Smooth muscle cell (in vitro differentiated cells): ENCODE results near the gene CCDC85B. TPM values are rescaled to one million over a fixed set of nuclear protein-coding genes. Genes with fewer than 3 reads are reported as not detected.
A peak's percentile ranks its signal among the peaks of the same experiment; 100 is the strongest.

Source experiments
- DNase-seq: peaks from one replicate; lab custom pipeline; 2025; ENCODE audit not compliant: unreplicated experiment; lab: John Stamatoyannopoulos, UW
- H2AFZ ChIP-seq: fragments of 200-600 bp; sonication (generic); 2 replicates; pipeline ENCODE4 v1.6.0; 2016; ENCODE audit warnings: antibody characterized with exemption, low read depth, mild to moderate bottlenecking
- H3F3A ChIP-seq: fragments of 200-600 bp; sonication (generic); 2 replicates; pipeline ENCODE4 v1.6.0; 2017; ENCODE audit warnings: antibody characterized with exemption, low read depth
- H3K27ac ChIP-seq: fragments of 200-600 bp; sonication (generic); 2 replicates; pipeline ENCODE4 v1.5.1; 2016; ENCODE audit warnings: low read depth, mild to moderate bottlenecking
- H3K27me3 ChIP-seq: fragments of 200-600 bp; sonication (generic); 2 replicates; pipeline ENCODE4 v1.6.1; 2016; ENCODE audit warnings: low read depth, mild to moderate bottlenecking
- H3K36me3 ChIP-seq: fragments of 200-600 bp; sonication (generic); 2 replicates; pipeline ENCODE4 v1.5.1; 2016; ENCODE audit warnings: low read depth
- H3K4me1 ChIP-seq: fragments of 200-600 bp; sonication (generic); 2 replicates; pipeline ENCODE4 v1.5.1; 2016; ENCODE audit warnings: low read depth
- H3K4me2 ChIP-seq: fragments of 200-600 bp; sonication (generic); 2 replicates; pipeline ENCODE4 v1.6.0; 2016; ENCODE audit warnings: mild to moderate bottlenecking
- H3K4me3 ChIP-seq: fragments of 200-600 bp; sonication (generic); 2 replicates; pipeline ENCODE4 v1.5.1; 2016; ENCODE audit warnings: mild to moderate bottlenecking
- H3K79me2 ChIP-seq: fragments of 200-600 bp; sonication (generic); 2 replicates; pipeline ENCODE4 v1.6.0; 2016; ENCODE audit warnings: low read depth, mild to moderate bottlenecking
- H3K9ac ChIP-seq: fragments of 200-600 bp; sonication (generic); 2 replicates; pipeline ENCODE4 v1.6.0; 2016; ENCODE audit warnings: low read depth
- H3K9me3 ChIP-seq: fragments of 200-600 bp; sonication (generic); replicated peaks from 2 replicates; pipeline ENCODE4 v1.5.1; 2016; ENCODE audit warnings: low read depth
- H4K20me1 ChIP-seq: fragments of 200-600 bp; sonication (generic); 2 replicates; pipeline ENCODE4 v1.6.0; 2016; ENCODE audit warnings: low read depth
- WGBS: methylation state at CpG from one replicate; pipeline ENCODE4 v1.1.7; 2016; ENCODE audit warnings: low lambda C conversion rate; 5-methylcytosine and 5-hydroxymethylcytosine counted together
- polyA plus RNA-seq: library from polyadenylated mRNA; unstranded; fragments of >200 nt; fragmentation: Nextera tagmentation; extraction: Ambion mirVana; gene quantifications from 2 replicates; pipeline ENCODE4 v1.2.1, GENCODE V29; 2016
- total RNA-seq: library from RNA; depleted of rRNA; stranded (reverse); fragments of >200 nt; gene quantifications from 2 replicates; pipeline ENCODE4 v1.2.3, GENCODE V29; 2014
- TF ChIP-seq, protein P1 (sequence below): fragments of 200-600 bp; sonication (generic); IDR thresholded peaks from 2 replicates; pipeline ENCODE4 v1.5.1; 2017; ENCODE audit warnings: borderline replicate concordance, mild to moderate bottlenecking, antibody characterized with exemption; ENCODE audit not compliant: insufficient read depth, poor library complexity, severe bottlenecking

CCDC85B gene
- total and polyA plus RNA-seq, 2 experiments from 2014 or later: 19.5 to 55.7 TPM

DNA sequence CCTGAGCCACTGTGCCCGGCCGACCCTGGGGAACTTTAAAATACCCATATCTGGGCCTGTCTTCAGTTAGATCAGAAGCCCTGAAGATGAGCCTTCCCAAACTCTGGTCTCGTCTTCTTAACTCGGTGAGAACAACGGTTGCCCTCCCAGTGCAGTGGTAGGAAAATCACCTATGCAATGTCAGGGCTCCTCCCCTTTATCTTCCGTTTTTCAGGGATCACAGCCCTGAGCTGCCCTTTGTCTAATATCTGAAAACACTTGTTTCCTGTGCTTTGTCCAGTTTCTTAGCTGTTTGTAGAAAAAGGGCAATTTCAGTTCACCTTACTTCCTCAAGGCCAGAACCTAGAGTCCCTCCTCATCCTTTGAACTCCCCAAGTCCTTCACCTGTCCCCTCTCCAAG is 38.2 kb downstream of the CCDC85B start:
- Histone ChIP-seq H3K4me1 (no peaks in the 10 kb centered on the region), H3K27ac (no peak overlapping the region), H3K9ac (no peak overlapping the region), H3K36me3 (no peaks in the 10 kb centered on the region), H3K27me3 (no peaks in the 10 kb centered on the region), H4K20me1 (no peaks in the 10 kb centered on the region), H2AFZ (no peak overlapping the region), H3K9me3 (no peaks in the 10 kb centered on the region), H3K4me2 (no peak overlapping the region), H3K79me2 (no peaks in the 10 kb centered on the region), H3K4me3 (no peak overlapping the region), H3F3A (no peaks in the 10 kb centered on the region)
- 91% methylated on average over 6 of the region's 6 CpGs for WGBS
- no peak for DNase-seq
- TF ChIP-seq, protein P1, sequence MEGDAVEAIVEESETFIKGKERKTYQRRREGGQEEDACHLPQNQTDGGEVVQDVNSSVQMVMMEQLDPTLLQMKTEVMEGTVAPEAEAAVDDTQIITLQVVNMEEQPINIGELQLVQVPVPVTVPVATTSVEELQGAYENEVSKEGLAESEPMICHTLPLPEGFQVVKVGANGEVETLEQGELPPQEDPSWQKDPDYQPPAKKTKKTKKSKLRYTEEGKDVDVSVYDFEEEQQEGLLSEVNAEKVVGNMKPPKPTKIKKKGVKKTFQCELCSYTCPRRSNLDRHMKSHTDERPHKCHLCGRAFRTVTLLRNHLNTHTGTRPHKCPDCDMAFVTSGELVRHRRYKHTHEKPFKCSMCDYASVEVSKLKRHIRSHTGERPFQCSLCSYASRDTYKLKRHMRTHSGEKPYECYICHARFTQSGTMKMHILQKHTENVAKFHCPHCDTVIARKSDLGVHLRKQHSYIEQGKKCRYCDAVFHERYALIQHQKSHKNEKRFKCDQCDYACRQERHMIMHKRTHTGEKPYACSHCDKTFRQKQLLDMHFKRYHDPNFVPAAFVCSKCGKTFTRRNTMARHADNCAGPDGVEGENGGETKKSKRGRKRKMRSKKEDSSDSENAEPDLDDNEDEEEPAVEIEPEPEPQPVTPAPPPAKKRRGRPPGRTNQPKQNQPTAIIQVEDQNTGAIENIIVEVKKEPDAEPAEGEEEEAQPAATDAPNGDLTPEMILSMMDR: no peak

DNA sequence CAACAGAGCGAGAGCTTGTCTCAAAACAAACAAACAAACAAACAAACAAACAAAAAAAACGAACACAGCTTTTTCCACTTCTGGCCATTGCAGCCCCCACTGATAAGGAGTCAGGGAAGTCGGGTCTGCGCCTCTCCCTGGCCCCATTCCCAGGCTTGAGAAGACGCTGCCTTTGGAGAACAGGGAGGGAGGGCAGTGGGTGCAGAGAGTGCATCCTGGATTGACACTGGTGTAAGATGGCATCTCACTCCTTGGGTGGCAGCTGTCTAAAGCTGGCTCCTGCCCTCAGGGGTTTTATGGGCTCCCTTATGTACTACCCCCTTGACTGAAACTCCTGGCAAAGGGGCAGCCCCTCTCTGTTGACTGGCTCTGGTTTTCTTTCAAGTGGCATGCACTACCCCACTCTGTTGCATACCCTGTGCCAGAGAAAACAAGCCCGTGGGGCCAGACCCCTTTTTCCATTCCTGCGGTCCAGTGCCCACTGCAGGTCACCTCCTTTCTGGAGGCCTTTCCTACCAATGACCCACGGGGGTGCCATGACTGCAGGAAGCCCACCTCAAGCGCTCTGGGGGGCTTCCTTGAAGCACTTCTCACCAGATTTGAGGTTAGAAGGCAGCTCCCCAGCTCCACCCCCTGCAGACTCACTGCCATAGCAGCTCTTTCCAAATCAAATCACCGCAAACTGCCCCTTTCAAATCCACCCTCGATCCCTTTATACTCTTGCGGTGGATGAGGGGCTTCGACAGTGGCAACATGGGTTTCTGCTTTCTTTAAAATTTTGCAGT is 41.5 kb downstream of the CCDC85B start:
- H2AFZ ChIP-seq: no peak overlapping the region
- 76% methylated on average over 13 of the region's 13 CpGs for WGBS

DNA sequence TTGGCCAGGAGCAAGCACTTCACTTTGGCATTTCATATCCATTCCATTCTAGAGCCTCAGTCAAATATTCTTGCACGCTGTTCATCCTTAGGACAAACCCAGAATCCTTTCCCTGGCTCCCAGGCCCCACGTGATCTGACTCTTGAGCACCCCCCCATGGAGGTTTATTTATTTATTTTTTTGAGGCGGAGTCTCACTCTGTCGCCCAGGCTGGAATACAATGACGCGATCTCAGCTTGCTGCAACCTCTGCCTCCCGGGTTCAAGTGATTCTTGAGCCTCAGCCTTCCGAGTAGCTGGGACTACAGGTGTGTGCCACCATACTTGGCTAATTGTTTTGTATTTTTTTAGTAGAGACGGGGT is 42.1 kb downstream of the CCDC85B start:
- no peak overlapping the region for H3K4me3 ChIP-seq
- no peaks in the 10 kb centered on the region for H3K9me3 ChIP-seq
- H3F3A ChIP-seq: no peaks in the 10 kb centered on the region
- H3K27me3 ChIP-seq: no peaks in the 10 kb centered on the region
- no peak overlapping the region for H3K4me2 ChIP-seq
- DNase-seq: no peak
- H3K79me2 ChIP-seq: no peaks in the 10 kb centered on the region
- TF ChIP-seq, protein P1: peak; percentile 19
- 41% methylated on average over 9 of the region's 9 CpGs for WGBS
- H3K36me3 ChIP-seq: no peaks in the 10 kb centered on the region
- H2AFZ ChIP-seq: no peak overlapping the region
- H3K9ac ChIP-seq: no peak overlapping the region
- H3K27ac ChIP-seq: no peak overlapping the region
- no peaks in the 10 kb centered on the region for H4K20me1 ChIP-seq
- no peaks in the 10 kb centered on the region for H3K4me1 ChIP-seq

More for the DNA sequence above, 41.5 kb downstream of the CCDC85B start:
- no peaks in the 10 kb centered on the region for H3K36me3 ChIP-seq
- no peak overlapping the region for H3K4me2 ChIP-seq
- H3K4me1 ChIP-seq: no peaks in the 10 kb centered on the region
- no peak overlapping the region for H3K4me3 ChIP-seq
- no peaks in the 10 kb centered on the region for H3K9me3 ChIP-seq
- no peak overlapping the region for H3K9ac ChIP-seq
- no peak for DNase-seq
- no peaks in the 10 kb centered on the region for H4K20me1 ChIP-seq
- H3K27ac ChIP-seq: no peak overlapping the region
- no peaks in the 10 kb centered on the region for H3F3A ChIP-seq
- H3K27me3 ChIP-seq: no peaks in the 10 kb centered on the region
- H3K79me2 ChIP-seq: no peaks in the 10 kb centered on the region
- TF ChIP-seq, protein P1: no peak

DNA sequence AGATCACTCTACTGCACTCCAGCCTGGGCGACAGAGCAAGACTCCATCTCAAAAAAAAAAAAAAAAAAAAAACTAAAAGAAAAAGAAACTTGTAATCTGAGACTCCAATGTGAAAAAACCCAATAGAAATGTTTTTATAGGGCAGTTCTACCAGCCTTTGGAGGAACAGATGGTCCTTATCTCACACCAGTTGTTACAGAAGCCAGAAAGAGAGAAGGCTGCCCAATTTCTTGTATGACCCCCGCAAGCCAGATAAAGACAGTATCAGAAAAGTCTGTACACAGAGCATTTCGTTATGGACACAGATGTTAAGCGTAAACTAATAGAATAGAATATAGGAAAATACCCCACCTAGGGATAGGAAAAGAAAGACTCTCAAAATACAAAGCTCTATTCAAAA is 43.5 kb downstream of the CCDC85B start:
- no peak for DNase-seq
- Histone ChIP-seq H2AFZ (no peak overlapping the region), H3K4me1 (no peaks in the 10 kb centered on the region), H3K9ac (no peak overlapping the region), H3K4me2 (no peak overlapping the region), H3K27me3 (no peaks in the 10 kb centered on the region), H3K9me3 (no peaks in the 10 kb centered on the region), H3K27ac (no peak overlapping the region), H3K4me3 (no peak overlapping the region), H3F3A (no peaks in the 10 kb centered on the region), H4K20me1 (no peaks in the 10 kb centered on the region), H3K36me3 (no peaks in the 10 kb centered on the region), H3K79me2 (no peaks in the 10 kb centered on the region)
- WGBS: 52% methylated on average over 4 of the region's 4 CpGs
- TF ChIP-seq, protein P1: no peak
